Adipocyte (in vitro differentiated cells): Measurements from ENCODE around the gene RANGAP1.

Experiments used
- DNase-seq: peaks from one replicate; pipeline ENCODE4 v3.0.0-alpha.2; 2015; ENCODE audit warnings: low read depth
- H3K27me3 ChIP-seq: replicated peaks from 2 replicates; pipeline ENCODE4 v1.7.0; 2013; ENCODE audit warnings: mild to moderate bottlenecking, low read length, moderate library complexity; ENCODE audit not compliant: control insufficient read depth, insufficient read depth
- H3K36me3 ChIP-seq: 2 replicates; pipeline ENCODE4 v1.7.0; 2013; ENCODE audit warnings: low read length, mild to moderate bottlenecking, moderate library complexity; ENCODE audit not compliant: control insufficient read depth, insufficient read depth, severe bottlenecking
- H3K4me1 ChIP-seq: 2 replicates; pipeline ENCODE4 v1.7.0; 2013; ENCODE audit warnings: mild to moderate bottlenecking, low read length, moderate library complexity; ENCODE audit not compliant: control insufficient read depth, insufficient read depth
- H3K4me3 ChIP-seq: 2 replicates; pipeline ENCODE4 v1.7.0; 2013; ENCODE audit warnings: mild to moderate bottlenecking, low read length, moderate library complexity
- H3K9ac ChIP-seq: 2 replicates; pipeline ENCODE4 v1.7.0; 2013; ENCODE audit warnings: mild to moderate bottlenecking, low read length, moderate library complexity
- H3K9me3 ChIP-seq: 2 replicates; pipeline ENCODE4 v1.7.0; 2013; ENCODE audit warnings: mild to moderate bottlenecking, low read length, moderate library complexity; ENCODE audit not compliant: control insufficient read depth

The RANGAP1 gene, protein sequence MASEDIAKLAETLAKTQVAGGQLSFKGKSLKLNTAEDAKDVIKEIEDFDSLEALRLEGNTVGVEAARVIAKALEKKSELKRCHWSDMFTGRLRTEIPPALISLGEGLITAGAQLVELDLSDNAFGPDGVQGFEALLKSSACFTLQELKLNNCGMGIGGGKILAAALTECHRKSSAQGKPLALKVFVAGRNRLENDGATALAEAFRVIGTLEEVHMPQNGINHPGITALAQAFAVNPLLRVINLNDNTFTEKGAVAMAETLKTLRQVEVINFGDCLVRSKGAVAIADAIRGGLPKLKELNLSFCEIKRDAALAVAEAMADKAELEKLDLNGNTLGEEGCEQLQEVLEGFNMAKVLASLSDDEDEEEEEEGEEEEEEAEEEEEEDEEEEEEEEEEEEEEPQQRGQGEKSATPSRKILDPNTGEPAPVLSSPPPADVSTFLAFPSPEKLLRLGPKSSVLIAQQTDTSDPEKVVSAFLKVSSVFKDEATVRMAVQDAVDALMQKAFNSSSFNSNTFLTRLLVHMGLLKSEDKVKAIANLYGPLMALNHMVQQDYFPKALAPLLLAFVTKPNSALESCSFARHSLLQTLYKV

DNA sequence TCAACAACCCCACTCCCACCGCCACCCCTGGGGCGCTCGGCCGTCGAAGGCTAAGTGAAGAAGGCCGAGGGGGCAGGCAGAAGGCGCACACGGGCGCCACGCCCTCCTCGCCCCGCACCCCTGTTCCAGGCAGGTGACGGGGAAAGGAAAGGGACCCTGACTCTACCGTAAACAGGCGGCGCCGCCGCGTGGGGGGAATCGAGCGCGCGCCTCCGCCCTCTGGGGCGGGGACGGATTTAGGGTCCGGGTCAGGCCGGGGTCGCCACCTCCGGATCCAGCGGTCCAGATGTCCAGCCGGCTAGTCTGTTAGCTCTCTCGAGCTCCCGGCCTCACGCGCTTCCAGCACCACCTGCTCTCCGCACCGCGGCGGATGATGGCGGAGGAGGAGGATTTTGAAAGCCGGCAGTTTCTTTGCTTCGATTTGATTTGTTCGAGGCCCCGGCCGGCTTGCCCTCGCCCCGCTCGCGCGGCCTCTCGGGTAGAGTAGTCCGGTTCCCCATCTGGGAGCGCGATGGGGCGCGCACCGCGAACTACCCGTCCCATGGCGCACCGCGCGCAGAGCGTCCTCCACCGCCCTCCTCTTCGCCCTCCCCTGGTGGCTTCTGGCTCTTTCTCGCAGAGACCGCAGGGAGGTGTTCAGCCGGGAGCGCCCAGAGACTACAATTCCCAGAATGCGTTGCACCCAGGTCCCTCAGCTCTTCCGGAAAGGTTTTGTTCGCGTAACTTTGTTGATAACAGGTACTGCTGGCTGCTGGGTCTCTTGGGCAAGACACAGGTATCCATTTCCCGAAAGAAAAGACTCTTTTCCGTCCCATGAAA lies at the start of gene RANGAP1:
RANGAP1 (minus strand) TSS at position 368 of the 819 bp plus-strand sequence. CDS start 5,143 bp downstream, outside the sequence.
- H3K9me3 ChIP-seq, result no peaks in the 10 kb centered on the region
- H3K4me1 ChIP-seq, result peaks cover 39% of the 10 kb centered on the region

DNA sequence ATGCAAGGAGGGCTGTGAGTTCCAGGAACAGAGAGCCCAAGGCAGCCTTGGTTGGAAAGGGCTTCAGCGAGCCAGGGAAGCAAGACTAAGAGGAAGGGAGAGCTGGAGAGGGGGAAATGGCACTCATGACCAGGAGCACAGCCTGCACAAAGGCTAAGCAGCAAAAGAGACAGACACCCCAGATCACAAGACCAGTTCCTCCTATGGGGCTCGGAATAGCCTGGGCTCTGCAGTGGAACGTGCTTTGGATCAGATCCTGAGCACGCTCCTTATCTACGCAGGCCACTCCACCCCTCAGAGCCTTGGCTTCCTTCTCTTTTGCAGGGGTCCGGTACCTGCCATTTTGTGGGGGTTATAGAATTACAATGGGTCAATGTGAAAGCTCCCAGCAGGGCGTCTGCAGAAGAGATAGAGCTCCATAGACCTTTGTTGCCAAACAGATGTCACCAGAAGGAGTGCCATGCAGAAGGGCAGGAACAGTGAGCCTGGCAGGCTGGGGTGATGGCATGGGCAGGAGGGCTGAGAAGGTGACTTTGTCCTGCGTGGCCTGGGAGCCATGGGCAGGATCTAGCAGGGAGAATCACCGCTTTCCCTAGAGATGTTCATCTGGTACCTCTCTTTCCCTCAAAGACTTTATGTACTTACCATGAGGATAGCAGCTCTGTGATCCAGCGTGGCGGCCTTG lies 49.1 kb upstream of the RANGAP1 start:
- Histone ChIP-seq H3K9me3 (no peaks in the 10 kb centered on the region), H3K4me3 (no peak overlapping the region), H3K4me1 (no peaks in the 10 kb centered on the region), H3K27me3 (no peaks in the 10 kb centered on the region), H3K9ac (no peak overlapping the region), H3K36me3 (peaks cover 52% of the 10 kb centered on the region)
- no peak for DNase-seq

More for the DNA sequence above, at the start of gene RANGAP1:
- Histone ChIP-seq H3K27me3 (no peaks in the 10 kb centered on the region), H3K9ac (peak within 1 kb of the TSS; percentile 93), H3K4me3 (peak within 1 kb of the TSS; percentile 85), H3K36me3 (peaks cover 29% of the 10 kb centered on the region)
- DNase-seq, result peak; percentile 100

DNA sequence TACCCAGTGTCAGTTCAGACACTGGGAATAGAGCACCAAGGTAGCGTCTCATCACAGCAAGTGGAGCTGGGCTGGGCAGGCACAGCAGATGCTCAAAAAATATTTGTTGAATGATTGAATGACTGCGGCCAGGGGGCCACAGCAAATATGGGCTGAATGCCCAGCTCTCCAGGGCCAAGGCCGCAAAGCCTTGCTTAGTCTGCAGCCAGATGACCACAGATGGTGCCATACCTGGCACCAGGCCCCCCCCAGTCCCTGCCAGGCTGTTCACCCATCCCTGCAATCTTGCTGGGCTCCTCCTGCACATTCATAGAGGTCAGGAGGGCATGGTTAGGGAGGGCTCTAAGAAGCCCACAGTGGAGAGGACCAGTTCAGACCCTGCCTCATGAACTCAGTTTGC lies 48.2 kb upstream of the RANGAP1 start:
- Histone ChIP-seq H3K27me3 (no peaks in the 10 kb centered on the region), H3K4me1 (no peaks in the 10 kb centered on the region), H3K36me3 (peaks cover 53% of the 10 kb centered on the region), H3K9ac (no peak overlapping the region), H3K9me3 (no peaks in the 10 kb centered on the region), H3K4me3 (no peak overlapping the region)
- DNase-seq, result no peak

DNA sequence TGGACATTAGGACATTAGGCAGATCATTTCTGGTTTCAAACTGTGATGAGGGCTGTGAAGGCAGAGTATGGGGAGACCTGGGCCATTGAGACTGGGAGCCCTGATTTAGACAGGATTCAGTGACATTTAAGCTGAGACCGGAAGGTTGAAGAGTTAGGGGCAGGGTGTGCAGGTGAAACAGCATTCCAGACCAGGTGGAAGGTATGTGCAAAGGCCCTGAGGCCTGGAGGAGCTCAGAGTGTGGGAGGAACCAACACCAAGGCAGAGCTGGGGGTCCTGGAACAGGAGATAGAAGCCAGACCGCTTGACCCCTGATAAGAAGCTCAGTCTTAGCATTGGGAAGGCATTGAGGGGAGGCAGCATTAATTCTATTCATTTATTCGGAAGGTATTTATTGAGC lies 47.8 kb upstream of the RANGAP1 start:
- no peaks in the 10 kb centered on the region for H3K4me1 ChIP-seq
- H3K9me3 ChIP-seq, result no peaks in the 10 kb centered on the region
- H3K4me3 ChIP-seq, result no peak overlapping the region
- no peaks in the 10 kb centered on the region for H3K27me3 ChIP-seq
- peaks cover 53% of the 10 kb centered on the region for H3K36me3 ChIP-seq
- no peak overlapping the region for H3K9ac ChIP-seq
- DNase-seq, result no peak

DNA sequence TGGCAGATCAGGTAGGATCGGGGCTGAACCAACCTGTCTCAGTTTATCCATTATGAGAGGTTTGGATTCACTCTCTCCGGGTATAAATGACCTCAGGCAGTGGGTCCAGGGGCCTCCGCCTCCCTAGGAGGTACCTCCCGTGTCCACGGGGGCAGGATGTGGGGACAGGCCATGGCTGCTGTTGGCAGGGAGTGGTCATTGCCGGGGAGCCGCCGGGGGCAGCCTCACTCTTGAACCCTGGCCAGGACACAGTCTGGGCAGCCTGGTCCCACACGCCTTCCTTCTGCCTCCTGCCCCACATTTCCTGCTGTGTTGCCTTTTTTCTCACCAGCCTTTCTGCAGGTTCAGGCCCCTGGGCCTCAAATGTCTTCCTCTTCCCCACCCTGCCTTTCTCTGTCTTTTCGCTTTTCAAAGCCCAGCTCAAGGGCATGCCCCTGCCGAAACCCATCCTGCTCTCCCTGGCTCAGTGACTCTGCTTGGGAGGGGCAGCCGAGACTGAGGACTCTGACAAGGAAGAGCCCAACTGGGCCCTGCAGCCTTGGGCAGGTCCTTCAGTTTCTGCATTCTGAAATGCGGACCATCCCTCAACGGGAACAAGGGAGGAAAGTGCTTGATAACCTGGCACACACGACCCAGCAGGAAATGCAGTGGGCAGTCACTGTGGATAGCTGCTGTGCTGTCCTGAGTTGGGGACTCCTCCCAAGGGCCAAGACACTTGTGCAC lies 46.4 kb upstream of the RANGAP1 start:
- H3K9ac ChIP-seq, result no peak overlapping the region
- H3K9me3 ChIP-seq, result no peaks in the 10 kb centered on the region
- peaks cover 66% of the 10 kb centered on the region for H3K36me3 ChIP-seq
- DNase-seq, result no peak
- H3K4me3 ChIP-seq, result no peak overlapping the region
- H3K4me1 ChIP-seq, result no peaks in the 10 kb centered on the region
- H3K27me3 ChIP-seq, result no peaks in the 10 kb centered on the region

DNA sequence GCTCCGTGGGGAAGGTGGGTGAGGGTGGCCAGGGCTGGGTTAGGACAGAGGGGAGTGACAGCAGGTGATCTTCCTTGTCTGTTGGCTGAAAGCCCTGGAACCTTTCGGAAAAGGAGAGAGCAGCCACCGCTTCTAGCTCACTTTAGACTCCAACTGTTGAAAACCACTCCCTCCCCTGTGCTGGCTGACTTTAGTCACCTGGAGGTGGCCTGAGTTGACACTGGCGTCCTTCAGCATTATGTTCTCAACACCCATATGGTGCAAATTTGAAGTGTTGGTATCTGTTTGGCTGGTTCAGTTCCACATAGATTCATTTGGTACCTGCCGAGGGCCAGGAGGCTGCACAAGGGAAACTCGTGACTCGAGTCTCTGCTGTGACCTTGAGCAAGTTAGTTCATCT lies 44.2 kb upstream of the RANGAP1 start:
- H3K27me3 ChIP-seq, result no peaks in the 10 kb centered on the region
- no peaks in the 10 kb centered on the region for H3K9me3 ChIP-seq
- H3K4me3 ChIP-seq, result no peak overlapping the region
- H3K9ac ChIP-seq, result no peak overlapping the region
- H3K36me3 ChIP-seq, result peaks cover 82% of the 10 kb centered on the region
- no peaks in the 10 kb centered on the region for H3K4me1 ChIP-seq
- DNase-seq, result no peak

DNA sequence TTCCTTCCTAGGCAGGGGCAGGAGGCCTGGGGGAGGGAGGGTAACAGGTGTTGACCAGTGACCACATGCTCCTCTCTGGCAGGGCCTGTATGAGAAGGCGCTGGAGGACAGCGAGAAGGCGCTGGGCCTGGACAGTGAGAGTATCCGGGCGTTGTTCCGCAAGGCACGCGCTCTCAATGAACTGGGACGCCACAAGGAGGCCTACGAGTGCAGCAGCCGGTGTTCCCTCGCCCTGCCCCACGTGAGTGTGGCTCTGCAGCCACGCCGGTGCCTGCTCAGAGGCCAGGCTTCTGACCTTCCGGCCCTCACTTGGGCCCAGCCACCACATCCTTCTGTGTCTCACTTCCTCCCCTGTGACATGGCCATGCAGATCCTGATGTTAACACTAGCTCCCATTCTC lies 41.1 kb upstream of the RANGAP1 start:
- Histone ChIP-seq H3K36me3 (peaks cover 71% of the 10 kb centered on the region), H3K27me3 (no peaks in the 10 kb centered on the region)
- no peak for DNase-seq

DNA sequence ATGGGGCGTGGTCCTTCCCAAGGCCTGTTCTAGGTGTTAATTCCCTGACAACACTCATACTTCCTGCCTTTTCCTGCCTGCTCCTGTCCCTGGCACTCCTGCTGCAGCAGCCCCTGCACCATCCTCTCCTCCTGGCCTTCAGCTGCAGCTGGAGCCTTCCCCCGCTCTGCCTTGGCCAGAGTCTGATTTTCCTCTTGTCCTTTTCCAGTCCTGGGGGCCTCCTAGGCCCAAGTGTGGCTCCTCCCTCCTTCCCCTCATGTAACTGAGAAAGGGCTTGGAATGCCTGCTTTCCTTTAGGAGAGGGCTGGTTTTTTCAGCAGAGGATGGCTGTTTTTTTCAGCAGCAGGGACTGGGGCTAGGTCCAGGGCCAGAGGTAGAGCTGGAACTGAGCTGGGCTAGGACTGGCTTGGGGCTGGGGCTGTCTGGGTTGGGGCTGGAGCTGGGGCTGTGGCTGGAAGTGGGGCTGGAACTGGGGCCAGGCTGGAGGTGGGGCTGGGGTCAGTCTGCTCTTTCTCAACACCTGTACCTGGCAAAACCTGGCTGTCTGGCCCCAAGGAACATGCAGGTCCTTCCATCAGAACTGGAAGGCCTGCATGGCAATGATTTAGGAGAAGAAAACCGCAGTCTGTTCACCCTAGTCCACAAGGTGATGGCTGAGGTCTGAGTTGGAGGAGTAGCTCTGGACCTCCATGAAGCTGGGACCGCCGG lies 39.0 kb upstream of the RANGAP1 start:
- peaks cover 60% of the 10 kb centered on the region for H3K36me3 ChIP-seq
- no peak overlapping the region for H3K4me3 ChIP-seq
- no peak for DNase-seq
- no peaks in the 10 kb centered on the region for H3K27me3 ChIP-seq
- H3K9me3 ChIP-seq, result no peaks in the 10 kb centered on the region
- H3K4me1 ChIP-seq, result no peaks in the 10 kb centered on the region
- no peak overlapping the region for H3K9ac ChIP-seq

More for the DNA sequence above, 41.1 kb upstream of the RANGAP1 start:
- Histone ChIP-seq H3K4me3 (no peak overlapping the region), H3K9me3 (no peaks in the 10 kb centered on the region), H3K4me1 (no peaks in the 10 kb centered on the region), H3K9ac (no peak overlapping the region)

DNA sequence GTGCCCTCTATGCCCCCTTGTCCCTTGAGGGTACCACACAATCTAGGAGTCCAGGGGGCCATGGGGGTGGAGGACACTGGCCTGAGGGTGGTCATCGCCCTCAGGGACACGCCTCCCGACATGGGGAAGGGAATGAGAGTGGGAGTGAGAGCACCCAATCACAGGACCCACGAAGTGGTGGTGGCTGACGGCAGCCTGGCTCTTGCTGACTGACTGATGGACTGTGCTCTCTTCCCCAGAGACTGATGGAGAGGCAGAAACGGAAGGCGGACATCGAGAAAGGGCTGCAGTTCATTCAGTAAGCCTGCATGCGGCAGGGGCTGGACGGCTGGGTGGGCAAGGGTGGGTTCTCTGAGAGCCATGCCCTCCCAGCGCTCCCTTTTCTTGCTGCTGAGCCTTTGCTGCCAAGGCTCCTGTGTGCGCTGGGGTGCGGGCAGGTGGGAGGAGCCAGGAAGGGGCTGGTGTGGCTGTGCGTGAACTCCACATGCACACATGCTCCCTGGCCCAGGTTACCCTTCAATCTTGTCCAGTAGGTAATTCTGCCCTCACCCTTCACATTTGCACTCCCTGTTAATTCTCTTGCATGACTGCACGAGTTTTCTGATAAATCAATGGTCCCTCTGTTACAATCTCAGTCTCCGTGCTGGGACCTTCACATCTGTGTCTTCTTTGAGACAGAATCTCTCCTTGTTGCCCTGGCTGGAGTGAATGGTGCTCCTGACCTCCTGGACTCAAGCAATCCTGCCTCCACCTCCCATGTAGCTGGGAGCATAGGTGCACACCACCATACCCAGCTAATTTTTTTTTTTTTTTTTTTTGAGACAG lies 34.6 kb upstream of the RANGAP1 start:
- H3K27me3 ChIP-seq, result no peaks in the 10 kb centered on the region
- H3K4me3 ChIP-seq, result no peak overlapping the region
- H3K4me1 ChIP-seq, result no peaks in the 10 kb centered on the region
- H3K36me3 ChIP-seq, result peaks cover 31% of the 10 kb centered on the region
- no peak overlapping the region for H3K9ac ChIP-seq
- DNase-seq, result no peak
- H3K9me3 ChIP-seq, result no peaks in the 10 kb centered on the region
